HepG2 (cell line): ENCODE measurements around the gene EBF3. TPM values are rescaled to one million over a fixed set of nuclear protein-coding genes. Genes with fewer than 3 reads are reported as not detected.

Experiments
- ATAC-seq: fragments of 200-7000 bp; cut with Tn5 transposase; 3 replicates; pipeline ENCODE4 v1.9.1; 2020; ENCODE audit warnings: mild to moderate bottlenecking, moderate library complexity
- BruUV-seq: library from RNA; stranded (reverse); fragments of 400-500 nt; replicated peaks from 2 replicates; lab custom pipeline; 2021; lab: Mats Ljungman, UMichigan
- CTCF ChIA-PET: fragments of 300-600 bp; formaldehyde crosslinking; extraction: SDS; loops from one replicate; lab custom pipeline; 2021; ENCODE audit warnings: low total read pairs, inconsistent platforms, low intra/inter-chr PET ratio; lab: Yijun Ruan, JAX
- POLR2A ChIA-PET: fragments of 350-600 bp; sonication (Branson Sonifier 250); formaldehyde crosslinking; loops from one replicate; lab custom pipeline; 2020; ENCODE audit warnings: antibody characterized with exemption, inconsistent platforms; lab: Yijun Ruan, JAX
- DNase-seq: peaks from one replicate; pipeline ENCODE4 v3.0.0-alpha.2; 2015; ENCODE audit warnings: low spot score
- FAIRE-seq: peaks from 3 replicates; lab custom pipeline; 2011; peaks lifted over from hg19 to GRCh38; lab: Jason Lieb, UNC
- H2AFZ ChIP-seq: one replicate; pipeline ENCODE4 v1.6.1; 2011; ENCODE audit warnings: low read length, inconsistent platforms
- H3K27ac ChIP-seq: fragments of 300-600 bp; 3 replicates; pipeline ENCODE4 v1.8.0; 2011; ENCODE audit warnings: mixed run types, mild to moderate bottlenecking, mixed read lengths, low read length, inconsistent platforms; ENCODE audit not compliant: insufficient read depth; ENCODE audit errors: extremely low read length
- H3K27me3 ChIP-seq, 2 experiments: fragments of 200-600 bp in 1 of 2; 2 replicates in 1 of 2; 3 replicates in 1 of 2; pipeline versions ENCODE4 v1.6.0 to v1.8.0; 2011; ENCODE audit warnings: low read length in 2 of 2, mild to moderate bottlenecking in 2 of 2, moderate library complexity in 2 of 2, inconsistent platforms in 1 of 2; ENCODE audit not compliant: insufficient read depth in 2 of 2, control insufficient read depth in 1 of 2
- H3K36me3 ChIP-seq, 2 experiments: fragments of 200-600 bp in 1 of 2; replicated peaks in 1 of 2; 2 replicates in 1 of 2; 3 replicates in 1 of 2; pipeline versions ENCODE4 v1.5.1 to v1.8.0; 2011; ENCODE audit warnings: low read length in 2 of 2, inconsistent platforms in 1 of 2; ENCODE audit not compliant: insufficient read depth in 2 of 2, control insufficient read depth in 1 of 2
- H3K4me1 ChIP-seq: 2 replicates; pipeline ENCODE4 v1.5.1; 2012; ENCODE audit warnings: low read length, inconsistent platforms; ENCODE audit not compliant: insufficient read depth
- H3K4me2 ChIP-seq: 2 replicates; pipeline ENCODE4 v1.6.0; 2011; ENCODE audit warnings: low read depth, low read length, inconsistent platforms
- H3K4me3 ChIP-seq, 3 experiments: fragments of 200-600 bp in 1 of 3; sonication (generic), shearing (Covaris generic) in 1 of 3; replicated peaks in 1 of 3; 2 replicates each; pipeline ENCODE4 v1.5.1; 2011 to 2016; ENCODE audit warnings: low read length in 3 of 3, inconsistent platforms in 2 of 3, low read depth in 2 of 3, mild to moderate bottlenecking in 2 of 3, control low read depth in 1 of 3, mixed read lengths in 1 of 3; ENCODE audit not compliant: insufficient read depth in 1 of 3
- H3K79me2 ChIP-seq: one replicate; pipeline ENCODE4 v1.6.1; 2011; ENCODE audit warnings: low read length, inconsistent platforms; ENCODE audit not compliant: insufficient read depth
- H3K9ac ChIP-seq: 2 replicates; pipeline ENCODE4 v1.6.0; 2011; ENCODE audit warnings: mild to moderate bottlenecking, low read depth, low read length, inconsistent platforms; ENCODE audit not compliant: insufficient read depth
- H3K9me3 ChIP-seq: 2 replicates; pipeline ENCODE4 v1.5.1; 2012; ENCODE audit warnings: mild to moderate bottlenecking, low read length
- H4K20me1 ChIP-seq: 2 replicates; pipeline ENCODE4 v1.6.0; 2011; ENCODE audit warnings: inconsistent platforms, mild to moderate bottlenecking, low read length, moderate library complexity; ENCODE audit not compliant: insufficient read depth
- JUND ChIP-seq: sonication (generic); formaldehyde crosslinking; IDR thresholded peaks from 2 replicates; pipeline ENCODE4 v1.8.0; 2022; ENCODE audit warnings: mild to moderate bottlenecking, missing genetic modification reagents
- MATR3 ChIP-seq: sonication (generic); formaldehyde crosslinking; IDR thresholded peaks from 2 replicates; pipeline ENCODE4 v1.4.0; 2020; ENCODE audit warnings: missing genetic modification reagents
- MIER2 ChIP-seq: IDR thresholded peaks from 2 replicates; pipeline ENCODE4 v1.6.1; 2016; ENCODE audit warnings: missing biosample characterization, missing genetic modification reagents
- NR2F6 ChIP-seq, 2 experiments: IDR thresholded peaks; 2 replicates each; pipeline ENCODE4 v1.6.1; 2016; ENCODE audit warnings: antibody characterized with exemption in 1 of 2, mild to moderate bottlenecking in 1 of 2
- ZNF318 ChIP-seq: sonication (generic); formaldehyde crosslinking; IDR thresholded peaks from 2 replicates; pipeline ENCODE4 v1.4.0; 2020; ENCODE audit warnings: mild to moderate bottlenecking, missing genetic modification reagents
- ZNF430 ChIP-seq: sonication (generic); formaldehyde crosslinking; IDR thresholded peaks from 2 replicates; pipeline ENCODE4 v1.9.0; 2021; ENCODE audit warnings: mild to moderate bottlenecking, missing genetic modification reagents
- ZNF432 ChIP-seq: sonication (generic); formaldehyde crosslinking; IDR thresholded peaks from 2 replicates; pipeline ENCODE4 v1.5.0; 2020; ENCODE audit warnings: missing genetic modification reagents, mild to moderate bottlenecking, borderline replicate concordance
- ZNF607 ChIP-seq: sonication (generic); formaldehyde crosslinking; IDR thresholded peaks from 2 replicates; pipeline ENCODE4 v1.5.1; 2020; ENCODE audit warnings: missing genetic modification reagents, mild to moderate bottlenecking, borderline replicate concordance
- WGBS: methylation state at CpG from one replicate; pipeline ENCODE4 v1.1.6; 2017; ENCODE audit warnings: low lambda C conversion rate; 5-methylcytosine and 5-hydroxymethylcytosine counted together
- in situ Hi-C: cut with HindIII; loops from 2 replicates; pipeline ENCODE4 v1.10.0; 2017; ENCODE audit warnings: low pct_unique_long_range_greater_than_20kb; ENCODE audit not compliant: extremely low pct_ligation_motif_present
- intact Hi-C: fragments of 100-400 bp; cut with micrococcal nuclease; formaldehyde crosslinking; loops from one replicate; pipeline ENCODE4 v1.10.0; 2022; ENCODE audit not compliant: unreplicated experiment
- polyA plus RNA-seq, 8 experiments: library from polyadenylated mRNA; depleted of rRNA in 3 of 8; stranded (reverse) in 7 of 8; unstranded in 1 of 8; fragments of >200 nt; fragmentation: Illumina TruSeq in 4 of 8; extraction: Trizol in 4 of 8; gene quantifications; 2 replicates each; pipeline versions ENCODE4 v1.2.1 to v1.2.3, GENCODE V29; 2011 to 2016; ENCODE audit warnings: low read depth in 4 of 8, missing spikeins in 1 of 8, mixed read lengths in 1 of 8; ENCODE audit not compliant: insufficient read depth in 1 of 8
- total RNA-seq, 5 experiments: library from RNA; depleted of rRNA; stranded (reverse); fragments of >200 nt; fragmentation: Illumina TruSeq; extraction: Trizol; gene quantifications; 2 replicates each; pipeline ENCODE4 v1.2.3, GENCODE V29; 2016; ENCODE audit warnings: low read depth in 1 of 5

EBF3 gene
- total and polyA plus RNA-seq, 2 of the 13 experiments (the other 11 are each of a cell fraction or from before 2014, with no cell fraction given): not detected

- peaks cover 4 to 46% of the 10 kb centered on the region in 2 experiments for H3K27me3 ChIP-seq
- no peak overlapping the region for H2AFZ ChIP-seq
- no peaks in the 10 kb centered on the region for H3K79me2 ChIP-seq
- in situ Hi-C loops: no loop called here
- intact Hi-C loops: no loop called here
- no peak overlapping the region for H3K4me2 ChIP-seq
- FAIRE-seq: no peak
- no peaks in the 10 kb centered on the region for H3K9me3 ChIP-seq
- no peak overlapping the region for H3K9ac ChIP-seq
- 0% methylated on average over 2 of the region's 2 CpGs for WGBS
- no peaks in the 10 kb centered on the region for H3K4me1 ChIP-seq
- no TSS peak for BruUV-seq
- ATAC-seq: no peak
- TF ChIP-seq JUND (CRISPR knock-in tag): no peak
- TF ChIP-seq ZNF430 (CRISPR knock-in tag): no peak
- no peak for TF ChIP-seq NR2F6 (IDR thresholded peaks at IDR 0.05)
- TF ChIP-seq NR2F6 (CRISPR knock-in tag; IDR thresholded peaks at IDR 0.05): no peak
- no peak for TF ChIP-seq MIER2 (CRISPR knock-in tag)
- no peak for TF ChIP-seq MATR3 (CRISPR knock-in tag)
- no peak for TF ChIP-seq ZNF432 (CRISPR knock-in tag)
- TF ChIP-seq ZNF607 (CRISPR knock-in tag): no peak
- TF ChIP-seq ZNF318 (CRISPR knock-in tag): no peak
- CTCF ChIA-PET: no interaction called here
- H3K4me3 ChIP-seq: no peak overlapping the region
- POLR2A ChIA-PET: no interaction called here
- H3K36me3 ChIP-seq: no peaks in the 10 kb centered on the region
- no peak overlapping the region for H3K27ac ChIP-seq
- H4K20me1 ChIP-seq: no peaks in the 10 kb centered on the region
- no peak for DNase-seq
These were observed 49.1 kb downstream of the EBF3 start for GRCh38 chr10:129914960-129915359.
